ENCODE data around the gene PFKP.

DNA sequence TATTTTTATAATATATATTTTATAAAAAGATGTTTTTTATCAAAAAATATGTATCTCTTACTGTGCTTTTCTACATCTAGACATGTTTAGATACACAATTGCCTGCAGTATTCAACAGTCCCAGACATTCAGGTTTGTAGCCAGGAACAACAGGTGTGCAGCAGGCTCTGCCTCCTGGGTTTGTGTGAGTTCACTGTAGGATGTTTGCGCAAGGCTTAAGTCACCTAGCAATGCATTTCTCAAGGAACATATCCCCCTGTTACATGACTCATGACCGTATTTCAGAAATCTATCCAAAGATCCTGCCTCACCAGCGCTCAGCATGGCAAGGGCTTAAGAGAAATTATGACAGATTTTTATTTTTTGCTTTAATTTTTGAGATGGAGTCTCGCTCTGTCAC lies 63.8 kb downstream of the PFKP start:
- no peak for TF ChIP-seq POLR2A (IDR thresholded peaks at IDR 0.05; ENCODE audit: low read depth, low read length)
- TF ChIP-seq TAF1 (IDR thresholded peaks at IDR 0.05; ENCODE audit: low read depth, low read length) = no peak
- no peak for TF ChIP-seq POU2F2 (IDR thresholded peaks at IDR 0.05; ENCODE audit: low read depth, low read length)
- peak; percentile 23; the same call in 1 of the 2 replicates for TF ChIP-seq POLR2AphosphoS5 (IDR thresholded peaks at IDR 0.05; ENCODE audit: low read depth, low read length)
- no peak for TF ChIP-seq SPI1 (IDR thresholded peaks at IDR 0.05; ENCODE audit: low read depth, low read length)
- TF ChIP-seq PAX5 (IDR thresholded peaks at IDR 0.05; ENCODE audit: insufficient read depth, low read length, severe bottlenecking) = no peak

Measured in GM12891 (cell line).